Measurements from ENCODE around the gene SMARCB1.

GRCh38 chr22:23862103-23862502 is 75.3 kb downstream of the SMARCB1 start:
- TF ChIP-seq CTCF (IDR thresholded peaks at IDR 0.05; ENCODE audit: extremely low read depth in 1 of 2, insufficient read depth in 1 of 2, low read depth in 1 of 2, low read length in 2 of 2) (peak; percentile 71 to 78), POLR2A (IDR thresholded peaks at IDR 0.05; ENCODE audit: low read depth, low read length) (no peak), JUN (IDR thresholded peaks at IDR 0.05; ENCODE audit: borderline replicate concordance, insufficient read depth, insufficient read length, low read depth) (no peak), POLR2AphosphoS5 (IDR thresholded peaks at IDR 0.05; ENCODE audit: insufficient read depth, low read depth, low read length) (no peak)

All from endothelial cell of umbilical vein (primary cell).